ENCODE results near the gene CERS5. TPM values are rescaled to one million over a fixed set of nuclear protein-coding genes. Genes with fewer than 3 reads are reported as not detected.
"Not testable (repeated sequence)": the region's sequence is repeated elsewhere in the genome, so short reads cannot be mapped to it uniquely, and the experiment has no call there.

The CERS5 gene
- total RNA-seq, 1 donor from 2014 or later: 72.3 TPM

- peaks cover 1% of the 10 kb centered on the region for H3K9me3 Mint-ChIP-seq (ENCODE audit: unreplicated experiment)
- DNase-seq (ENCODE audit: extremely low spot score, unreplicated experiment): no peak
- H3K4me1 Mint-ChIP-seq (ENCODE audit: unreplicated experiment): peaks cover 30% of the 10 kb centered on the region
- peaks cover 3% of the 10 kb centered on the region for H3K36me3 Mint-ChIP-seq (ENCODE audit: unreplicated experiment)
- peak overlapping the region; percentile 15 for H3K4me3 Mint-ChIP-seq (ENCODE audit: unreplicated experiment)
- no peaks in the 10 kb centered on the region for H3K27me3 Mint-ChIP-seq (ENCODE audit: unreplicated experiment)
- peak overlapping the region; percentile 12 for H3K27ac Mint-ChIP-seq (ENCODE audit: unreplicated experiment)
- TF ChIP-seq CTCF (IDR thresholded peaks at IDR 0.05): no peak
Measured at GRCh38 chr12:50164963-50165362, 2.2 kb downstream of the CERS5 start.

- no peaks in the 10 kb centered on the region for H3K27me3 Mint-ChIP-seq (ENCODE audit: unreplicated experiment)
- peaks cover 27% of the 10 kb centered on the region for H3K4me1 Mint-ChIP-seq (ENCODE audit: unreplicated experiment)
- TF ChIP-seq CTCF (IDR thresholded peaks at IDR 0.05): no peak
- H3K4me3 Mint-ChIP-seq (ENCODE audit: unreplicated experiment): no peak overlapping the region
- DNase-seq (ENCODE audit: extremely low spot score, unreplicated experiment): no peak
- H3K36me3 Mint-ChIP-seq (ENCODE audit: unreplicated experiment): no peaks in the 10 kb centered on the region
- H3K9me3 Mint-ChIP-seq (ENCODE audit: unreplicated experiment): no peaks in the 10 kb centered on the region
- H3K27ac Mint-ChIP-seq (ENCODE audit: unreplicated experiment): no peak overlapping the region
Measured at GRCh38 chr12:50162230-50162629, 4.9 kb downstream of the CERS5 start.

GRCh38 chr12:50160643-50161042, 6.5 kb downstream of the CERS5 start:
- no peaks in the 10 kb centered on the region for H3K9me3 Mint-ChIP-seq (ENCODE audit: unreplicated experiment)
- H3K27me3 Mint-ChIP-seq (ENCODE audit: unreplicated experiment): no peaks in the 10 kb centered on the region
- H3K36me3 Mint-ChIP-seq (ENCODE audit: unreplicated experiment): no peaks in the 10 kb centered on the region
- no peak for DNase-seq (ENCODE audit: extremely low spot score, unreplicated experiment)
- no peak for TF ChIP-seq CTCF (IDR thresholded peaks at IDR 0.05)
- H3K4me1 Mint-ChIP-seq (ENCODE audit: unreplicated experiment): peaks cover 23% of the 10 kb centered on the region
- H3K4me3 Mint-ChIP-seq (ENCODE audit: unreplicated experiment): no peak overlapping the region
- H3K27ac Mint-ChIP-seq (ENCODE audit: unreplicated experiment): no peak overlapping the region

- H3K27ac Mint-ChIP-seq (ENCODE audit: unreplicated experiment): peak overlapping the region; percentile 31
- H3K9me3 Mint-ChIP-seq (ENCODE audit: unreplicated experiment): no peaks in the 10 kb centered on the region
- no peak for TF ChIP-seq CTCF (IDR thresholded peaks at IDR 0.05)
- H3K27me3 Mint-ChIP-seq (ENCODE audit: unreplicated experiment): no peaks in the 10 kb centered on the region
- no peak for DNase-seq (ENCODE audit: extremely low spot score, unreplicated experiment)
- H3K4me1 Mint-ChIP-seq (ENCODE audit: unreplicated experiment): peaks cover 10% of the 10 kb centered on the region
- no peak overlapping the region for H3K4me3 Mint-ChIP-seq (ENCODE audit: unreplicated experiment)
- H3K36me3 Mint-ChIP-seq (ENCODE audit: unreplicated experiment): no peaks in the 10 kb centered on the region
Measured at GRCh38 chr12:50157259-50157658, 9.9 kb downstream of the CERS5 start.

- H3K36me3 Mint-ChIP-seq (ENCODE audit: unreplicated experiment): no peaks in the 10 kb centered on the region
- TF ChIP-seq CTCF (IDR thresholded peaks at IDR 0.05): no peak
- H3K4me1 Mint-ChIP-seq (ENCODE audit: unreplicated experiment): peaks cover 10% of the 10 kb centered on the region
- no peak for DNase-seq (ENCODE audit: extremely low spot score, unreplicated experiment)
- no peaks in the 10 kb centered on the region for H3K9me3 Mint-ChIP-seq (ENCODE audit: unreplicated experiment)
- H3K27ac Mint-ChIP-seq (ENCODE audit: unreplicated experiment): no peak overlapping the region
- no peak overlapping the region for H3K4me3 Mint-ChIP-seq (ENCODE audit: unreplicated experiment)
- no peaks in the 10 kb centered on the region for H3K27me3 Mint-ChIP-seq (ENCODE audit: unreplicated experiment)
Measured at GRCh38 chr12:50156641-50157040, 10.5 kb downstream of the CERS5 start.

GRCh38 chr12:50154947-50155346, 12.2 kb downstream of the CERS5 start:
- H3K27ac Mint-ChIP-seq (ENCODE audit: unreplicated experiment); H3K4me1 Mint-ChIP-seq (ENCODE audit: unreplicated experiment); H3K36me3 Mint-ChIP-seq (ENCODE audit: unreplicated experiment); H3K4me3 Mint-ChIP-seq (ENCODE audit: unreplicated experiment); H3K27me3 Mint-ChIP-seq (ENCODE audit: unreplicated experiment); H3K9me3 Mint-ChIP-seq (ENCODE audit: unreplicated experiment); DNase-seq (ENCODE audit: extremely low spot score, unreplicated experiment): not testable (repeated sequence)
